ENCODE data around the gene GNPTAB. TPM values are rescaled to one million over a fixed set of nuclear protein-coding genes. Genes with fewer than 3 reads are reported as not detected.

The GNPTAB gene
- total and polyA plus RNA-seq, 2 of the 4 experiments (the other 2 are of a cell fraction): 16.0 to 24.2 TPM

DNA sequence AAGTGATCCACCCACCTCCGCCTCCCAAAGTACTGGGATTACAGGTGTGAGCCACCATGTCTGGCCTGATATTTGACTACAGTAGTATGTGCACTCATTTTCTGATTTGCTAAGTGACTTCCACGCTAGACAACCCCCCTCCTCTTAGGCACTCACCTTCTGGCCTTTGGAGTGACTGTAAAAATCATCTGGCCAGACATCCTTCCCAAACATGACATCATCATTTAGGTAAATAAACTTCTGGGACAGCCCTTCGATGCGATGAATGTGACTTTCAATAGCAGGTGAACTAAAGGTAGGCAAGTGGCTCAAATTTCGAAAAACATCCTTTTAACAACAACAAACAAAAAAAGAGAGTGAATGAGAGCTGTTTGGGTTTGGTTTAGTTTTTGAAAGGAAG, 60.9 kb downstream of the GNPTAB start:
- no peak overlapping the region for H3K27ac ChIP-seq (ENCODE audit: insufficient read depth, low read length)
- POLR2A ChIA-PET (ENCODE audit: unreplicated experiment): no interaction called here
- no peak overlapping the region for H4K8ac ChIP-seq (ENCODE audit: low read depth in 2 of 2, low read length in 2 of 2)
- no peak overlapping the region for H2BK15ac ChIP-seq (ENCODE audit: low read depth, low read length)
- no peaks in the 10 kb centered on the region for H3K9me1 ChIP-seq (ENCODE audit: insufficient read depth, low read length)
- H4K5ac ChIP-seq (ENCODE audit: low read depth, low read length): no peak overlapping the region
- in situ Hi-C loops (cut with MboI; ENCODE audit: low sequenced_read_pairs): loop anchor here (10.0 kb wide), 1 partner anchor 355 kb away; no protein-coding TSS in a partner anchor
- no peak overlapping the region for H2AK9ac ChIP-seq (replicated peaks; ENCODE audit: low read depth, low read length, poor library complexity)
- intact Hi-C loops (cut with micrococcal nuclease): loop anchor here (5.0 to 10.0 kb wide), 3 partner anchors 147 to 995 kb away; no protein-coding TSS in a partner anchor
- CTCF ChIA-PET: no interaction called here
- H3K9me3 ChIP-seq (ENCODE audit: control insufficient read depth, insufficient read depth, low read length): no peaks in the 10 kb centered on the region
- H3K23ac ChIP-seq (ENCODE audit: low read depth, low read length): no peak overlapping the region
- TF ChIP-seq CEBPB (IDR thresholded peaks at IDR 0.05; ENCODE audit: low read depth, low read length) (no peak), MAFK (IDR thresholded peaks at IDR 0.05; ENCODE audit: low read depth, low read length) (no peak), FOS (IDR thresholded peaks at IDR 0.05; ENCODE audit: low read depth, low read length) (no peak), RAD21 (IDR thresholded peaks at IDR 0.05; ENCODE audit: low read length) (no peak), CHD1 (IDR thresholded peaks at IDR 0.05; ENCODE audit: low read depth, low read length) (no peak), NFE2L2 (IDR thresholded peaks at IDR 0.05; ENCODE audit: low read depth, low read length) (no peak), SMC3 (IDR thresholded peaks at IDR 0.05; ENCODE audit: low read depth, low read length) (no peak), BHLHE40 (IDR thresholded peaks at IDR 0.05; ENCODE audit: low read depth, low read length) (no peak), RCOR1 (IDR thresholded peaks at IDR 0.05; ENCODE audit: insufficient replicate concordance, low read length) (no peak), MAZ (IDR thresholded peaks at IDR 0.05; ENCODE audit: borderline replicate concordance, low read depth, low read length) (no peak), POLR2A (IDR thresholded peaks at IDR 0.05; ENCODE audit: low read depth, low read length) (no peak), MXI1 (IDR thresholded peaks at IDR 0.05; ENCODE audit: borderline replicate concordance, low read depth, low read length) (no peak), RFX5 (IDR thresholded peaks at IDR 0.05; ENCODE audit: low read depth, low read length) (no peak)
- TF ChIP-seq, protein P1, sequence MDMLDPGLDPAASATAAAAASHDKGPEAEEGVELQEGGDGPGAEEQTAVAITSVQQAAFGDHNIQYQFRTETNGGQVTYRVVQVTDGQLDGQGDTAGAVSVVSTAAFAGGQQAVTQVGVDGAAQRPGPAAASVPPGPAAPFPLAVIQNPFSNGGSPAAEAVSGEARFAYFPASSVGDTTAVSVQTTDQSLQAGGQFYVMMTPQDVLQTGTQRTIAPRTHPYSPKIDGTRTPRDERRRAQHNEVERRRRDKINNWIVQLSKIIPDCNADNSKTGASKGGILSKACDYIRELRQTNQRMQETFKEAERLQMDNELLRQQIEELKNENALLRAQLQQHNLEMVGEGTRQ (IDR thresholded peaks at IDR 0.05; ENCODE audit: low read depth, low read length): no peak
- TF ChIP-seq, protein P2, sequence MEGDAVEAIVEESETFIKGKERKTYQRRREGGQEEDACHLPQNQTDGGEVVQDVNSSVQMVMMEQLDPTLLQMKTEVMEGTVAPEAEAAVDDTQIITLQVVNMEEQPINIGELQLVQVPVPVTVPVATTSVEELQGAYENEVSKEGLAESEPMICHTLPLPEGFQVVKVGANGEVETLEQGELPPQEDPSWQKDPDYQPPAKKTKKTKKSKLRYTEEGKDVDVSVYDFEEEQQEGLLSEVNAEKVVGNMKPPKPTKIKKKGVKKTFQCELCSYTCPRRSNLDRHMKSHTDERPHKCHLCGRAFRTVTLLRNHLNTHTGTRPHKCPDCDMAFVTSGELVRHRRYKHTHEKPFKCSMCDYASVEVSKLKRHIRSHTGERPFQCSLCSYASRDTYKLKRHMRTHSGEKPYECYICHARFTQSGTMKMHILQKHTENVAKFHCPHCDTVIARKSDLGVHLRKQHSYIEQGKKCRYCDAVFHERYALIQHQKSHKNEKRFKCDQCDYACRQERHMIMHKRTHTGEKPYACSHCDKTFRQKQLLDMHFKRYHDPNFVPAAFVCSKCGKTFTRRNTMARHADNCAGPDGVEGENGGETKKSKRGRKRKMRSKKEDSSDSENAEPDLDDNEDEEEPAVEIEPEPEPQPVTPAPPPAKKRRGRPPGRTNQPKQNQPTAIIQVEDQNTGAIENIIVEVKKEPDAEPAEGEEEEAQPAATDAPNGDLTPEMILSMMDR (conservative IDR thresholded peaks at IDR 0.05; ENCODE audit: low read depth, low read length): no peak
- TF ChIP-seq, protein P3, sequence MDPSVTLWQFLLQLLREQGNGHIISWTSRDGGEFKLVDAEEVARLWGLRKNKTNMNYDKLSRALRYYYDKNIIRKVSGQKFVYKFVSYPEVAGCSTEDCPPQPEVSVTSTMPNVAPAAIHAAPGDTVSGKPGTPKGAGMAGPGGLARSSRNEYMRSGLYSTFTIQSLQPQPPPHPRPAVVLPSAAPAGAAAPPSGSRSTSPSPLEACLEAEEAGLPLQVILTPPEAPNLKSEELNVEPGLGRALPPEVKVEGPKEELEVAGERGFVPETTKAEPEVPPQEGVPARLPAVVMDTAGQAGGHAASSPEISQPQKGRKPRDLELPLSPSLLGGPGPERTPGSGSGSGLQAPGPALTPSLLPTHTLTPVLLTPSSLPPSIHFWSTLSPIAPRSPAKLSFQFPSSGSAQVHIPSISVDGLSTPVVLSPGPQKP (IDR thresholded peaks at IDR 0.05; ENCODE audit: borderline replicate concordance, low read depth, low read length): no peak
- no peak overlapping the region for H3K14ac ChIP-seq (replicated peaks; ENCODE audit: low read depth, low read length)
- H4K91ac ChIP-seq (ENCODE audit: insufficient read depth, low read depth, low read length): no peak overlapping the region
- WGBS, 2 experiments (ENCODE audit: extremely low coverage in 2 of 2, insufficient read length in 1 of 2): 80% methylated on average over 1 of the region's 5 CpGs; no CpG with 5 or more reads in 1 of the 2 experiments
- no peak overlapping the region for H3K4ac ChIP-seq (ENCODE audit: low read depth, low read length)
- H3K27me3 ChIP-seq (ENCODE audit: control insufficient read depth, insufficient read depth, low read length): no peaks in the 10 kb centered on the region
- dilution Hi-C loops (cut with HindIII; ENCODE audit: low sequenced_read_pairs, unreplicated experiment): no loop called here
- no peak overlapping the region for H3K4me3 ChIP-seq (ENCODE audit: insufficient read depth, low read depth, low read length)
- H3K9ac ChIP-seq (ENCODE audit: low read depth, low read length): no peak overlapping the region
- H3K36me3 ChIP-seq (ENCODE audit: control insufficient read depth, insufficient read depth, low read length): peaks cover 12% of the 10 kb centered on the region
- no peak overlapping the region for H3K18ac ChIP-seq (ENCODE audit: low read depth, low read length)
- no peak for DNase-seq
- ATAC-seq (ENCODE audit: low read depth): no peak
- H2BK5ac ChIP-seq (ENCODE audit: low read depth, low read length, poor library complexity, severe bottlenecking): no peak overlapping the region
- H2BK120ac ChIP-seq (ENCODE audit: low read depth, low read length): no peak overlapping the region
- H3K4me2 ChIP-seq (ENCODE audit: low read depth, low read length): no peak overlapping the region
- no peak overlapping the region for H2BK20ac ChIP-seq (ENCODE audit: low read depth, low read length)
- H2AFZ ChIP-seq (replicated peaks; ENCODE audit: low read length, poor library complexity): no peak overlapping the region
- no peaks in the 10 kb centered on the region for H3K4me1 ChIP-seq (ENCODE audit: control insufficient read depth, insufficient read depth, low read length)
- no peaks in the 10 kb centered on the region; the same call in 1 of the 2 replicates for H4K20me1 ChIP-seq (ENCODE audit: insufficient read depth, low read length)
- no peak overlapping the region for H2AK5ac ChIP-seq (ENCODE audit: low read depth, low read length)
- BruUV-seq (replicated peaks): no TSS peak
- H3K56ac ChIP-seq (ENCODE audit: extremely low read depth, insufficient read depth, low read length): no peak overlapping the region
- no peaks in the 10 kb centered on the region for H3K79me1 ChIP-seq (ENCODE audit: low read depth in 1 of 2, low read length in 2 of 2)
